PC-9 (cell line): ENCODE data around the gene SLC22A2.

Experiments used
- CTCF ChIP-seq: fragments of 200-600 bp; sonication (generic); conservative IDR thresholded peaks from 2 replicates; pipeline ENCODE4 v1.6.1; 2017; ENCODE audit warnings: mixed run types, antibody characterized with exemption, mild to moderate bottlenecking, moderate library complexity
- EZH2 ChIP-seq: fragments of 200-600 bp; sonication (generic); IDR thresholded peaks from 2 replicates; pipeline ENCODE4 v1.8.0; 2017; ENCODE audit warnings: antibody characterized with exemption, low read depth

DNA sequence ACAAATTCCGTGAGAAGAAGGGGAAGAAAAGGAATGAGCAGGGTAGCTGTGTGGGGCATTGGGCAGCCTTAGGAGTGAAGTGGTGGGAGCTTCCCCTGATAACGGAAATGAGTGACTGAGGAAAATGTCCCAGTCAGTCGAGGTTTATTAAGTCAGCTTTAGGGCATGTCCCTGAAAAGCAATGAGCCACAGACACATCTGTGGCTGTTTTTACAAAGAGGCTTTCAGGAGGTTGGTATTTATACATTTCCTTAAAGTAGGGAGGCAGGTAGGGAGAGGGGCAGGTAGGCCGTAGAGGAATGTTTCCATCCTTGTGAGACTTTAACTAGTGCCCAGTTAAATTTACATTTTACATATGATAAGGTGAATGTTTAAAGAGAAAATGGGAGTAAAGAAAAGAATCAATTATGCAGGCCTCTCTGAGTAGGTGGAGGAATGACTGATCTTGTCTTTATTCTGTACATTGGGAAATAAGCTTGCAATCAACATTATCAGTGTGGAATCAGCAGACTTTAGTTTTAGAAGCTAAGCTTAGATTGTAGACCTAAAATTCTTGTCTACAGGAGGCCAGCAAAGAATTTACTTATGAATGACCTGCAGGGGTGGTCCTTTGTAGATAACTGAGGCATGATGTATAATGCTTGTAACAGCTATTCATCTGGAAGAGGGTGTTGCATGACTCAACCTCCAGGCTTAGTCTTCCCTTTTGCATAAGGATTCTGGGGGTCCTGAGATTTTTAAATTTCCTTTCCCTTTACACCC is 18.5 kb downstream of the SLC22A2 start:
- TF ChIP-seq CTCF (no peak), EZH2 (no peak)
